Adrenal gland (tissue), 5 donors: ENCODE measurements around the gene PSAP.

Experiments
- CTCF ChIP-seq, 6 experiments: fragments of 450-650 bp in 4 of 6; fragments of 200-600 bp in 2 of 6; sonication (generic) in 1 of 6; IDR thresholded peaks; 1 replicate in 5 of 6; 2 replicates in 1 of 6; pipeline versions ENCODE4 v1.5.1 to v1.8.0; 2016 to 2021; ENCODE audit warnings: antibody characterized with exemption in 6 of 6, mild to moderate bottlenecking in 2 of 6, moderate library complexity in 1 of 6
- POLR2A ChIP-seq, 2 donors: fragments of 450-650 bp; IDR thresholded peaks; one replicate each; pipeline ENCODE4 v1.6.1; 2017; ENCODE audit warnings: antibody characterized with exemption in 2 of 2, mild to moderate bottlenecking in 2 of 2, moderate library complexity in 1 of 2
- donor health status: DM: no; HTN: no; CAD: no.

- TF ChIP-seq CTCF (IDR thresholded peaks at IDR 0.05) (no peak), POLR2A (IDR thresholded peaks at IDR 0.05) (no peak)
Observed at GRCh38 chr10:71888248-71888622, 37.2 kb upstream of the PSAP start.
